Measurements from ENCODE around the gene RGMA.

- TF ChIP-seq CTCF (conservative IDR thresholded peaks at IDR 0.05) (no peak), ZFX (IDR thresholded peaks at IDR 0.05) (no peak)
Measured at GRCh38 chr15:93012786-93013185, 76.2 kb downstream of the RGMA start.

Data from C4-2B (cell line).